Small intestine (tissue), 16 donors: ENCODE data around the gene NPIPA7. TPM values are rescaled to one million over a fixed set of nuclear protein-coding genes. Genes with fewer than 3 reads are reported as not detected.
"Not testable (repeated sequence)": the region's sequence is repeated elsewhere in the genome, so short reads cannot be mapped to it uniquely, and the experiment has no call there.

Experiments
- DNase-seq, 2 donors: peaks; one replicate each; pipeline versions ENCODE4 v3.0.0 to v3.0.0-alpha.2; 2013
- FAIRE-seq: peaks from 2 replicates; lab custom pipeline; 2012; peaks lifted over from hg19 to GRCh38; lab: Jason Lieb, UNC
- H3K27ac ChIP-seq, 3 donors: one replicate each; pipeline ENCODE4 v1.5.1; 2013; ENCODE audit warnings: low read length in 2 of 3, mild to moderate bottlenecking in 2 of 3, control low read depth in 1 of 3, inconsistent platforms in 1 of 3, low read depth in 1 of 3, moderate library complexity in 1 of 3
- H3K27me3 ChIP-seq, 3 donors: one replicate each; pipeline ENCODE4 v1.6.1; 2013; ENCODE audit warnings: low read length in 3 of 3, inconsistent platforms in 1 of 3; ENCODE audit not compliant: control insufficient read depth in 3 of 3, insufficient read depth in 3 of 3
- H3K36me3 ChIP-seq, 3 donors: one replicate each; pipeline ENCODE4 v1.6.1; 2013; ENCODE audit warnings: low read length in 3 of 3, inconsistent platforms in 1 of 3, low read depth in 1 of 3, mild to moderate bottlenecking in 1 of 3, moderate library complexity in 1 of 3; ENCODE audit not compliant: control insufficient read depth in 3 of 3, insufficient read depth in 2 of 3
- H3K4me1 ChIP-seq, 3 donors: one replicate each; pipeline ENCODE4 v1.6.1; 2013; ENCODE audit warnings: low read length in 2 of 3, inconsistent platforms in 1 of 3, low read depth in 1 of 3, mild to moderate bottlenecking in 1 of 3, moderate library complexity in 1 of 3; ENCODE audit not compliant: control insufficient read depth in 3 of 3, insufficient read depth in 2 of 3
- H3K4me3 ChIP-seq, 3 donors: one replicate each; pipeline ENCODE4 v1.5.1; 2013; ENCODE audit warnings: low read length in 3 of 3, control low read depth in 1 of 3, inconsistent platforms in 1 of 3, low read depth in 1 of 3, mild to moderate bottlenecking in 1 of 3, moderate library complexity in 1 of 3
- H3K9me3 ChIP-seq, 2 donors: one replicate each; pipeline ENCODE4 v1.6.1; 2013; ENCODE audit warnings: low read depth in 1 of 2, low read length in 1 of 2; ENCODE audit not compliant: control insufficient read depth in 2 of 2, insufficient read depth in 1 of 2
- WGBS, 3 donors: extraction: QIAGEN DNeasy Blood & Tissue Kit; methylation state at CpG; one replicate each; pipeline ENCODE4 v1.1.7; 2013; 5-methylcytosine and 5-hydroxymethylcytosine counted together
- long read RNA-seq, 10 donors: transcript quantifications; one replicate each; lab custom pipeline, GENCODE V29; 2026
- polyA plus RNA-seq, 4 donors: library from polyadenylated mRNA; stranded (reverse) in 3 of 4; unstranded in 1 of 4; fragments of 200-250 nt in 3 of 4; fragments of 120-200 nt in 1 of 4; gene quantifications; one replicate each; pipeline versions ENCODE4 v1.2.1 to v1.2.3, GENCODE V29; 2013
- donor health status: healthy with polysubstance abuse.
- donor health status: control.
- donor health status: control.
- donor health status: Bipolar disorder and iron deficiency.
- donor health status: healthy.

The NPIPA7 gene
- 10 to 100 TPM; 13.2 to 24.8 (median 17.6) TPM for polyA plus RNA-seq
- long read RNA-seq, donor 1, result 0 reads
- long read RNA-seq, donor 2, result 0 reads
- long read RNA-seq, donor 3, result 0 reads
- long read RNA-seq, donor 4, result 0 reads
- long read RNA-seq, donor 5, result 0 reads
- long read RNA-seq, donor 6, result 0 reads
- long read RNA-seq, donor 7, result 0 reads
- long read RNA-seq, donor 8, result 0 reads
- long read RNA-seq, donor 9, result 0 reads
- long read RNA-seq, donor 10, result 0 reads

DNA sequence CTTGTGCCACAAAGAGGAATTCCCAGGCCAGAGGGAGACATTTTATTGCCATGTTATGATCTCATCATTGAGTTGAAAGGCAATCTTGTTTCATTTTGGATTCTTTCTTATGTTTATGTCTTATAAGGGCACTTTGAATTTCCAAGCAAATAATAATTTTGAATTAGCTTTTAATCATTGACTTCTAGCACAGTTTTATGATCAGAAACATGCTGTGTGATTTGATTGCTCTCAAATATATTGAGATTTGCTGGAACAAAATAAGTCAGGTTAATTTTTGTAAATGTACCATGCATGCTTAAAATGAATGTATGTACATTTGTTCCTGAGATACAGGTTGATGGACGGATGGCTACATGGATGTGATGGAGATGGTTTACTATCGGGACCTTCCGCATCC lies at the start of gene NPIPA7:
TSS of gene NPIPA7 (plus strand) at position 301 of the 400 bp plus-strand sequence. CDS start 105 bp downstream, outside the sequence.
- not testable (repeated sequence) for FAIRE-seq

DNA sequence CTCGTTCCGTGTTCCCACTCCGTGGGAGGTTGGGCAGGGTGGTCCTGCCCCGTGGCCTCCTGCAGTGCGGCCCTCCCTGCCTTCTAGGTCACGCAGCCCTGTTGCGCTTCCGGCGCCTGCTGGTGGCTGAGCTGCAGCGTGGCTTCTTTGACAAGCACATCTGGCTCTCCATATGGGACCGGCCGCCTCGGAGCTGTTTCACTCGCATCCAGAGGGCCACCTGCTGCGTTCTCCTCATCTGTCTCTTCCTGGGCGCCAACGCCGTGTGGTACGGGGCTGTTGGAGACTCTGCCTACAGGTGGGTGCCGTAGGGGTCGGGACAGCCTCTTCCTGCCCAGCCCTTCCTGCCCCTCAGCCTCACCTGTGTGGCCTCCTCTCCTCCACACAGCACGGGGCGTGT lies 47.5 kb upstream of the NPIPA7 start:
- H3K4me1 ChIP-seq, H3K27me3 ChIP-seq, H3K9me3 ChIP-seq, H3K4me3 ChIP-seq, H3K36me3 ChIP-seq, FAIRE-seq, DNase-seq, H3K27ac ChIP-seq: not testable (repeated sequence)
- WGBS, 3 donors, result 85 to 96% (median 90%) methylated on average over 7 to 13 of the region's 23 CpGs

More for the DNA sequence above, at the start of gene NPIPA7:
- H3K4me1 ChIP-seq, DNase-seq, H3K27me3 ChIP-seq, H3K27ac ChIP-seq, H3K4me3 ChIP-seq, H3K36me3 ChIP-seq, H3K9me3 ChIP-seq: not testable (repeated sequence)
- WGBS, 3 donors, result no CpG with 5 or more reads among the region's 3 CpGs

DNA sequence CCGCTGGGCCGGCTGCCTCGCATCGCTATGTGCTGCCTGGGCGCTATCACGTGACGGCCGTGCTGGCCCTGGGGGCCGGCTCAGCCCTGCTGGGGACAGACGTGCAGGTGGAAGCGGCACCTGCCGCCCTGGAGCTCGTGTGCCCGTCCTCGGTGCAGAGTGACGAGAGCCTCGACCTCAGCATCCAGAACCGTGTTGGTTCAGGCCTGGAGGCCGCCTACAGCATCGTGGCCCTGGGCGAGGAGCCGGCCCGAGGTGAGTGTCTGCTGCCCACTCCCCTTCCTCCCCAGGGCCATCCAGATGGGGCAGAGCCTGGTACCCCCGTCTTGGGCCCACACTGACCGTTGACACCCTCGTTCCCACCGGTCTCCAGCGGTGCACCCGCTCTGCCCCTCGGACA lies 21.4 kb upstream of the NPIPA7 start:
- WGBS, 3 donors, result 67 to 72% (median 69%) methylated on average over 8 to 13 of the region's 30 CpGs
- H3K36me3 ChIP-seq, H3K27ac ChIP-seq, H3K4me3 ChIP-seq, H3K4me1 ChIP-seq, FAIRE-seq, H3K27me3 ChIP-seq, H3K9me3 ChIP-seq, DNase-seq: not testable (repeated sequence)

DNA sequence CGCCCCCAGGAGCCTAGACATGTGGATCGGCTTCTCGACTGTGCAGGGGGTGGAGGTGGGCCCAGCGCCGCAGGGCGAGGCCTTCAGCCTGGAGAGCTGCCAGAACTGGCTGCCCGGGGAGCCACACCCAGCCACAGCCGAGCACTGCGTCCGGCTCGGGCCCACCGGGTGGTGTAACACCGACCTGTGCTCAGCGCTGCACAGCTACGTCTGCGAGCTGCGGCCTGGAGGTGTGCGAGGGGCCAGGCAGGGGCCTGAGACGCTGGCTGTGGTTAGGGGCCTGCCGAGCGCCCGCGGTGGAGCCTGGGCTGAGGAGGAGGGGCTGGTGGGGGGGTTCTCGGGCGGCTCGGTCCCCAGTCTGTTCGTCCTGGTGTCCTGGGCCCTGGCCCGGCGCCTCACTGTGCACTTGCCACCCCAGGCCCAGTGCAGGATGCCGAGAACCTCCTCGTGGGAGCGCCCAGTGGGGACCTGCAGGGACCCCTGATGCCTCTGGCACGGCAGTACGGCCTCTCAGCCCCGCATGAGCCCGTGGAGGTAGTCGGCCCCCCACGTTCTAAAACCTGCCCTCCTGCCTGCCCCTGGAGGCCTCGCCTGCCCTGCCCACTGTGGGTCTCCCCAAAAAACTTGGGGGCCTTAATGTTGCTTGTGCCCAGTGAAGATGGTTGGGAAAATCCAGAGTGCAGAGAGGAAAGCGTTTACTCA lies 20.2 kb upstream of the NPIPA7 start:
- not testable (repeated sequence) for H3K27me3 ChIP-seq, H3K9me3 ChIP-seq, DNase-seq, H3K36me3 ChIP-seq, H3K27ac ChIP-seq, H3K4me3 ChIP-seq, H3K4me1 ChIP-seq, FAIRE-seq
- WGBS, 3 donors, result 64 to 73% methylated on average over 10 to 23 of the region's 40 CpGs; no CpG with 5 or more reads in 1 of the 3 donors

DNA sequence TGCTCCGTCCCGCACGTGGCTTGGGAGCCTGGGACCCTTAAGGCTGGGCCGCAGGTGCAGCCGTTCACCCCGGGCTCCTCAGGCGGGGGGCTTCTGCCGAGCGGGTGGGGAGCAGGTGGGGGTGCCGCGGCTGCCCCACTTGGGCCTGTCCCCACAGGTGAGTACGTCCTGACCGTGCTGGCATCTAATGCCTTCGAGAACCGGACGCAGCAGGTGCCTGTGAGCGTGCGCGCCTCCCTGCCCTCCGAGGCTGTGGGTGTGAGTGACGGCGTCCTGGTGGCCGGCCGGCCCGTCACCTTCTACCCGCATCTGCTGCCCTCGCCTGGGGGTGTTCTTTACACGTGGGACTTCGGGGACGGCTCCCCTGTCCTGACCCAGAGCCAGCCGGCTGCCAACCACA lies 15.3 kb upstream of the NPIPA7 start:
- 77 to 94% (median 80%) methylated on average over 2 to 15 of the region's 31 CpGs for WGBS, 3 donors
- H3K36me3 ChIP-seq, DNase-seq, H3K4me3 ChIP-seq, H3K9me3 ChIP-seq, H3K27ac ChIP-seq, H3K4me1 ChIP-seq, FAIRE-seq, H3K27me3 ChIP-seq: not testable (repeated sequence)

DNA sequence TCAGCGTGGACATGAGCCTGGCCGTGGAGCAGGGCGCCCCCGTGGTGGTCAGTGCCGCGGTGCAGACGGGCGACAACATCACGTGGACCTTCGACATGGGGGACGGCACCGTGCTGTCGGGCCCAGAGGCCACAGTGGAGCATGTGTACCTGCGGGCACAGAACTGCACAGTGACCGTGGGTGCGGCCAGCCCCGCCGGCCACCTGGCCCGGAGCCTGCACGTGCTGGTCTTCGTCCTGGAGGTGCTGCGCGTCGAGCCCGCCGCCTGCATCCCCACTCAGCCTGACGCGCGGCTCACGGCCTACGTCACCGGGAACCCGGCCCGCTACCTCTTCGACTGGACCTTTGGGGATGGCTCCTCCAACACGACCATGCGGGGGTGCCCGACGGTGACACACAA lies 14.8 kb upstream of the NPIPA7 start:
- not testable (repeated sequence) for H3K36me3 ChIP-seq, H3K27ac ChIP-seq, FAIRE-seq, DNase-seq, H3K9me3 ChIP-seq, H3K4me3 ChIP-seq, H3K4me1 ChIP-seq, H3K27me3 ChIP-seq
- no CpG with 5 or more reads among the region's 39 CpGs for WGBS, 3 donors

DNA sequence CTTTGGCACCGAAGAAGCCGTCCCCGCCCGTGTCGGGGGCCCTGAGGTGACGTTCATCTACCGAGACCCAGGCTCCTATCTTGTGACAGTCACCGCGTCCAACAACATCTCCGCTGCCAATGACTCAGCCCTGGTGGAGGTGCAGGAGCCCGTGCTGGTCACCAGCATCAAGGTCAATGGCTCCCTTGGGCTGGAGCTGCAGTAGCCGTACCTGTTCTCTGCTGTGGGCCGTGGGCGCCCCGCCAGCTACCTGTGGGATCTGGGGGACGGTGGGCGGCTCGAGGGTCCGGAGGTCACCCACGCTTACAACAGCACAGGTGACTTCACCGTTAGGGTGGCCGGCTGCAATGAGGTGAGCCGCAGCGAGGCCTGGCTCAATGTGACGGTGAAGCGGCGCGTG lies 14.2 kb upstream of the NPIPA7 start:
- not testable (repeated sequence) for H3K4me3 ChIP-seq, H3K27me3 ChIP-seq, H3K4me1 ChIP-seq, H3K9me3 ChIP-seq, FAIRE-seq, H3K27ac ChIP-seq, H3K36me3 ChIP-seq, DNase-seq
- 81 to 98% (median 95%) methylated on average over 4 to 9 of the region's 28 CpGs for WGBS, 3 donors

DNA sequence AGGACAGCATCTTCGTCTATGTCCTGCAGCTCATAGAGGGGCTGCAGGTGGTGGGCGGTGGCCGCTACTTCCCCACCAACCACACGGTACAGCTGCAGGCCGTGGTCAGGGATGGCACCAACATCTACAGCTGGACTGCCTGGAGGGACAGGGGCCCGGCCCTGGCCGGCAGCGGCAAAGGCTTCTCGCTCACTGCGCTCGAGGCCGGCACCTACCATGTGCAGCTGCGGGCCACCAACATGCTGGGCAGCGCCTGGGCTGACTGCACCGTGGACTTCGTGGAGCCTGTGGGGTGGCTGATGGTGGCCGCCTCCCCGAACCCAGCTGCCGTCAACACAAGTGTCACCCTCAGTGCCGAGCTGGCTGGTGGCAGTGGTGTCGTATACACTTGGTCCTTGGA lies 13.6 kb upstream of the NPIPA7 start:
- not testable (repeated sequence) for FAIRE-seq

More for the DNA sequence above, 13.6 kb upstream of the NPIPA7 start:
- not testable (repeated sequence) for DNase-seq, H3K4me1 ChIP-seq, H3K36me3 ChIP-seq, H3K27me3 ChIP-seq, H3K27ac ChIP-seq, H3K4me3 ChIP-seq, H3K9me3 ChIP-seq
- WGBS, 3 donors, result 89 to 93% (median 91%) methylated on average over 17 to 20 of the region's 21 CpGs
